K562 (cell line): ENCODE data around the gene POLR2M. TPM values are rescaled to one million over a fixed set of nuclear protein-coding genes. Genes with fewer than 3 reads are reported as not detected.

Source experiments
- ATAC-seq: fragments of 200-7000 bp; cut with Tn5 transposase; 3 replicates; pipeline ENCODE4 v1.9.1; 2020; ENCODE audit warnings: moderate library complexity
- BruUV-seq: library from RNA; stranded (reverse); fragments of 400-500 nt; replicated peaks from 2 replicates; lab custom pipeline; 2021; lab: Mats Ljungman, UMichigan
- CTCF ChIA-PET: fragments of 300-600 bp; formaldehyde crosslinking; extraction: SDS; loops from one replicate; lab custom pipeline; 2021; ENCODE audit warnings: low intra/inter-chr PET ratio; lab: Yijun Ruan, JAX
- POLR2A ChIA-PET: fragments of 300-600, 350-650 bp; sonication (Branson Sonifier 250); formaldehyde crosslinking; extraction: SDS; loops from one replicate; lab custom pipeline; 2021; ENCODE audit warnings: antibody characterized with exemption, inconsistent platforms; lab: Yijun Ruan, JAX
- DNase-seq, 4 experiments: peaks; one replicate each; pipeline versions ENCODE4 v3.0.0 to v3.0.0-alpha.2; 2011 to 2018; ENCODE audit warnings: low spot score in 3 of 4, mixed read lengths in 3 of 4; ENCODE audit errors: extremely low read depth in 1 of 4
- FAIRE-seq: peaks from 2 replicates; lab custom pipeline; 2011; peaks lifted over from hg19 to GRCh38; lab: Jason Lieb, UNC
- H2AFZ ChIP-seq: 2 replicates; pipeline ENCODE4 v1.6.0; 2011; ENCODE audit warnings: low read depth, low read length, control low read depth, inconsistent platforms
- H3K27ac ChIP-seq: fragments of 200-600 bp; 3 replicates; pipeline ENCODE4 v1.8.0; 2011; ENCODE audit warnings: low read depth, mild to moderate bottlenecking, control low read depth, inconsistent platforms, low read length, moderate library complexity, mixed read lengths; ENCODE audit errors: extremely low read depth
- H3K27me3 ChIP-seq, 2 experiments: fragments of 300-600 bp in 1 of 2; 2 replicates in 1 of 2; 3 replicates in 1 of 2; pipeline versions ENCODE4 v1.6.0 to v1.8.0; 2011; ENCODE audit warnings: inconsistent platforms in 2 of 2, low read length in 2 of 2, mild to moderate bottlenecking in 1 of 2, mixed read lengths in 1 of 2, moderate library complexity in 1 of 2; ENCODE audit not compliant: control insufficient read depth in 2 of 2, insufficient read depth in 2 of 2
- H3K36me3 ChIP-seq: fragments of 300-600 bp; 3 replicates; pipeline ENCODE4 v1.8.0; 2011; ENCODE audit warnings: mild to moderate bottlenecking, low read length, inconsistent platforms; ENCODE audit not compliant: control insufficient read depth, insufficient read depth
- H3K4me1 ChIP-seq, 2 experiments: fragments of 200-600 bp in 1 of 2; replicated peaks in 1 of 2; 2 replicates in 1 of 2; 3 replicates in 1 of 2; pipeline versions ENCODE4 v1.5.1 to v1.8.0; 2011; ENCODE audit warnings: inconsistent platforms in 2 of 2, low read length in 2 of 2, mild to moderate bottlenecking in 1 of 2, mixed read lengths in 1 of 2, moderate library complexity in 1 of 2; ENCODE audit not compliant: control insufficient read depth in 2 of 2, insufficient read depth in 2 of 2
- H3K4me2 ChIP-seq: 2 replicates; pipeline ENCODE4 v1.6.1; 2011; ENCODE audit warnings: low read length, control low read depth, inconsistent platforms, mixed read lengths; ENCODE audit not compliant: insufficient read depth
- H3K4me3 ChIP-seq: fragments of 200-600 bp; sonication (generic), shearing (Covaris generic); 2 replicates; pipeline ENCODE4 v1.5.1; 2016; ENCODE audit warnings: control low read depth, inconsistent platforms
- H3K79me2 ChIP-seq: fragments of 200-600 bp; 3 replicates; pipeline ENCODE4 v1.8.0; 2011; ENCODE audit warnings: low read length, inconsistent platforms; ENCODE audit not compliant: control insufficient read depth, insufficient read depth
- H3K9ac ChIP-seq, 2 experiments: 2 replicates each; pipeline versions ENCODE4 v1.6.0 to v1.6.1; 2011; ENCODE audit warnings: low read depth in 2 of 2, low read length in 2 of 2, control low read depth in 1 of 2, inconsistent platforms in 1 of 2, mild to moderate bottlenecking in 1 of 2, mixed read lengths in 1 of 2; ENCODE audit not compliant: insufficient read depth in 1 of 2
- H3K9me1 ChIP-seq: one replicate; pipeline ENCODE4 v1.6.0; 2011; ENCODE audit warnings: inconsistent platforms, mild to moderate bottlenecking, low read length, moderate library complexity; ENCODE audit not compliant: control insufficient read depth, insufficient read depth
- H3K9me3 ChIP-seq: replicated peaks from 2 replicates; pipeline ENCODE4 v1.5.1; 2011; ENCODE audit warnings: low read depth, low read length, inconsistent platforms; ENCODE audit not compliant: control insufficient read depth, insufficient read depth
- H4K20me1 ChIP-seq: replicated peaks from 2 replicates; pipeline ENCODE4 v1.6.1; 2011; ENCODE audit warnings: low read length, inconsistent platforms, mixed read lengths; ENCODE audit not compliant: control insufficient read depth, insufficient read depth
- NFRKB ChIP-seq: fragments of 450-650 bp; IDR thresholded peaks from 2 replicates; pipeline ENCODE4 v1.6.1; 2016; ENCODE audit warnings: low read depth
- ZFP36 ChIP-seq: fragments of 150-350 bp; IDR thresholded peaks from 2 replicates; pipeline ENCODE4 v1.6.1; 2018; ENCODE audit warnings: low read length, low read depth; ENCODE audit not compliant: partially characterized antibody
- WGBS: fragments of 100-300 bp; shearing (Covaris generic); methylation state at CpG from one replicate; pipeline ENCODE4 v1.1.6; 2016; ENCODE audit warnings: low coverage, mixed read lengths; ENCODE audit not compliant: insufficient coverage; ENCODE audit errors: missing lambda C conversion rate; 5-methylcytosine and 5-hydroxymethylcytosine counted together
- in situ Hi-C: fragments of 300-500 bp; cut with MboI; formaldehyde crosslinking; loops from 4 replicates; pipeline ENCODE4 v1.15.0; 2018; ENCODE audit warnings: inconsistent platforms, mixed read lengths
- intact Hi-C: fragments of 100-400 bp; cut with micrococcal nuclease; formaldehyde crosslinking; loops from 2 replicates; pipeline ENCODE4 v1.14.2; 2022
- polyA plus RNA-seq, 8 experiments: library from polyadenylated mRNA; depleted of rRNA in 4 of 8; stranded (reverse) in 5 of 8; unstranded in 3 of 8; fragments of >200 nt; fragmentation: Nextera tagmentation in 2 of 8; fragmentation: Illumina TruSeq in 1 of 8; extraction: Ambion mirVana in 2 of 8; extraction: Trizol in 1 of 8; gene quantifications; 2 replicates each; pipeline versions ENCODE4 v1.2.1 to v1.2.3, GENCODE V29; 2011 to 2014; ENCODE audit warnings: inconsistent platforms in 1 of 8, missing spikeins in 1 of 8
- total RNA-seq, 7 experiments: library from RNA; depleted of rRNA in 6 of 7; stranded (reverse); fragments of >200 nt in 6 of 7; fragmentation: Illumina TruSeq in 2 of 7; extraction: Trizol in 2 of 7; gene quantifications; 2 replicates each; pipeline versions ENCODE4 v1.2.1 to v1.2.3, GENCODE V29; 2011 to 2021; ENCODE audit warnings: low replicate concordance in 1 of 7
- TF ChIP-seq, protein P1 (sequence below): fragments of 450-650 bp; formaldehyde crosslinking; IDR thresholded peaks from 2 replicates; pipeline ENCODE4 v1.4.0; 2022; ENCODE audit warnings: mild to moderate bottlenecking, moderate library complexity

Gene POLR2M
- total and polyA plus RNA-seq, 9 of the 15 experiments (the other 6 are each of a cell fraction or from before 2014, with no cell fraction given): 9.2 to 1,050 (median 43.0) TPM

GRCh38 chr15:57704441-57704840, 2.1 kb upstream of the POLR2M start:
- Histone ChIP-seq H3K27ac (no peak overlapping the region), H3K9me3 (peaks cover 6% of the 10 kb centered on the region), H3K36me3 (peaks cover 14% of the 10 kb centered on the region; the same call in 2 of the 3 replicates), H3K9me1 (no peaks in the 10 kb centered on the region), H3K9ac (no peak overlapping the region), H3K27me3 (peaks cover 11 to 19% of the 10 kb centered on the region in 2 experiments; a peak in 4 of 5 replicates), H3K4me1 (peaks cover 4 to 30% of the 10 kb centered on the region in 2 experiments; a peak in 4 of 5 replicates), H4K20me1 (no peaks in the 10 kb centered on the region), H3K4me2 (no peak overlapping the region; the same call in 1 of the 2 replicates), H2AFZ (peak overlapping the region; percentile 89), H3K4me3 (no peak overlapping the region), H3K79me2 (peaks cover 37% of the 10 kb centered on the region)
- no TSS peak for BruUV-seq
- TF ChIP-seq ZFP36: no peak
- TF ChIP-seq NFRKB: no peak
- TF ChIP-seq, protein P1, sequence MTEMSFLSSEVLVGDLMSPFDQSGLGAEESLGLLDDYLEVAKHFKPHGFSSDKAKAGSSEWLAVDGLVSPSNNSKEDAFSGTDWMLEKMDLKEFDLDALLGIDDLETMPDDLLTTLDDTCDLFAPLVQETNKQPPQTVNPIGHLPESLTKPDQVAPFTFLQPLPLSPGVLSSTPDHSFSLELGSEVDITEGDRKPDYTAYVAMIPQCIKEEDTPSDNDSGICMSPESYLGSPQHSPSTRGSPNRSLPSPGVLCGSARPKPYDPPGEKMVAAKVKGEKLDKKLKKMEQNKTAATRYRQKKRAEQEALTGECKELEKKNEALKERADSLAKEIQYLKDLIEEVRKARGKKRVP (CRISPR knock-in tag): 0 out of 2 replicates have a peak, but pooled peaks have one; percentile 31
- intact Hi-C loops: no loop called here
- in situ Hi-C loops: no loop called here
- 9% methylated on average over 3 of the region's 3 CpGs for WGBS
- ChIA-PET POLR2A (no interaction called here), CTCF (no interaction called here)
- ATAC-seq (no peak), DNase-seq (peak in 3 of 4 experiments; percentile 14 to 38 (median 19)), FAIRE-seq (no peak)
